Adipose tissue (tissue), 3 donors: Measurements from ENCODE around the gene FAM184A. TPM values are rescaled to one million over a fixed set of nuclear protein-coding genes. Genes with fewer than 3 reads are reported as not detected.

Experiments used
- H3K27ac ChIP-seq: one replicate; pipeline ENCODE4 v1.5.1; 2013; ENCODE audit warnings: low read depth, low read length
- WGBS, 3 donors: extraction: QIAGEN DNeasy Blood & Tissue Kit; methylation state at CpG; one replicate each; pipeline ENCODE4 v1.1.7; 2013; 5-methylcytosine and 5-hydroxymethylcytosine counted together
- polyA plus RNA-seq, 3 donors: library from polyadenylated mRNA; stranded (reverse); fragments of 200-250 nt; gene quantifications; one replicate each; pipeline ENCODE4 v1.2.3, GENCODE V29; 2013
- donor health status: healthy with polysubstance abuse.
- donor health status: Bipolar disorder and iron deficiency.
- donor health status: healthy.

The FAM184A gene
- polyA plus RNA-seq, 3 donors = 1.1 to 9.4 (median 1.7) TPM

DNA sequence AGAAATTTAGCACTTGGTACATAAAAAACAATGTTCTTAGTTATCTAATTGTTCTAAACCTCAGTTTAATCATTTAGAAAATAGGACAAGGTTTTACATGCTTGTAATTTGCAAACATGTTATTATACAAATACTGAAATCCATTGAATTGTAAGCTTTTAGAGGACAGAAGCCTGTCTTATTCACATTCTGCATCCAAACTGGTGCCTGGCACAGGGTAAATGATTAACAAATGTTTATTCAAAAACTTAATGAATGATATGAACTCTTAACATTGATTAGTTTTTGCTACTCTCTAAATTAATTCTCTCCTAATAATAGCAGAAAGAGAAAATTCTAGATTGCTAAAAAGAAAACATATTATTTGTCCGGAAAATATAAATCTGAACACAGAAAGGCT is 85.1 kb downstream of the FAM184A start:
- 91 to 97% (median 94%) methylated on average over 1 of the region's 1 CpG for WGBS, 3 donors

GRCh38 chr6:118992186-118992795 is 86.2 kb downstream of the FAM184A start:
- 93 to 97% (median 96%) methylated on average over 4 of the region's 4 CpGs for WGBS, 3 donors
- no peak overlapping the region for H3K27ac ChIP-seq

More for the DNA sequence above, 85.1 kb downstream of the FAM184A start:
- H3K27ac ChIP-seq = no peak overlapping the region

- 95 to 100% (median 97%) methylated on average over 1 of the region's 1 CpG for WGBS, 3 donors
These were observed 92.2 kb downstream of the FAM184A start for GRCh38 chr6:118986312-118986711.

GRCh38 chr6:118985123-118985830 is 93.2 kb downstream of the FAM184A start:
- WGBS, 3 donors = 89 to 95% (median 90%) methylated on average over 3 of the region's 3 CpGs
- no peak overlapping the region for H3K27ac ChIP-seq

More at GRCh38 chr6:118986312-118986711, 92.2 kb downstream of the FAM184A start:
- no peak overlapping the region for H3K27ac ChIP-seq

GRCh38 chr6:118984342-118984741 is 94.1 kb downstream of the FAM184A start:
- WGBS, 3 donors = 92 to 99% (median 94%) methylated on average over 2 of the region's 2 CpGs
- H3K27ac ChIP-seq = no peak overlapping the region

DNA sequence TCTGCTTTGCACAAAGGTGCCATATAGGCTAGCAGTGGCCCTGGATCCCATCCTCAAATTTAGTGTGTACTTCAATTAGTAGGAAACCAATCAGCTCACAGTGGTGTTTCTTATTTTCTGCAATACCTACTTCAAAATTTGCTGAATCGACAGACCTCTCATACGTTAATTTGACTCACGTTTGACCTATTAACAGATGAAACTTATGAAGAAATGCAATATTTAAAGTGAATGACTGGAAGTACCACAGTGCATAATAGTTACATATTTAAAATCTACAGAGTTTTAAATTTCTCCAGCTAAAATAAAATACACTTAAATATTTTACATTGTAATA is 95.9 kb downstream of the FAM184A start:
- 89 to 92% (median 91%) methylated on average over 3 of the region's 3 CpGs for WGBS, 3 donors

DNA sequence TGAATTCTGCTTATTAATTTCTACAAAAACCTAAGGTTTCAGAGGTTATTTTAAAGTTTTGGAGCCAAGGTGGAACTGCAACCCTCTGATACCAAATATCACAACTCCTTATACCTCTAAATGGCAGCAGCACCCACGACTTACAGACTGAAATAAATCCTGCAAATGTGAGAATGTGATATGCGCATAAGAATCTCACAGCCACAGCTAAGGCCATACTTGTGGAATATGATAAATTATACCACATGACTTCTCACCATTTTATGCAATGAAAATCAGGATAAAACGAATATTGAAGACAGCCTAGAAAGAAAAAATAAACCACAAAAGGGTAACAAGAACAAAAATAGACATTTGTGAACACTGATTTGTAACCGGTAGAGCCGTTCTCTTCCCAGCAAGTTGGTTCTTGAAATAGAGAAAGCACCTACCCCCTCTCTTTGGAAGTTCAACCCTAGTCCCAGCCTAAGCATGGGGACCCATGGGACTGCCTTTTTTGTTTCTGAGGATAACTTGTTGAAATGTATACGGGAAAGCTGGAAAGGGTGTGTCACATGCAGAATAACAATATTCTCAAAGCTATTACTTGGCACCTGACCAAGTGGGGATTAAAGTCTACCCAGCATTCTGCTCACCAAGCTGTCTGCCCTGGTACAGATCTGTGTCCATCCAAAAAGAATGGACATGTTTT is 96.4 kb downstream of the FAM184A start:
- 81 to 87% (median 85%) methylated on average over 6 of the region's 6 CpGs for WGBS, 3 donors
- no peak overlapping the region for H3K27ac ChIP-seq

More for the DNA sequence above, 95.9 kb downstream of the FAM184A start:
- no peak overlapping the region for H3K27ac ChIP-seq

DNA sequence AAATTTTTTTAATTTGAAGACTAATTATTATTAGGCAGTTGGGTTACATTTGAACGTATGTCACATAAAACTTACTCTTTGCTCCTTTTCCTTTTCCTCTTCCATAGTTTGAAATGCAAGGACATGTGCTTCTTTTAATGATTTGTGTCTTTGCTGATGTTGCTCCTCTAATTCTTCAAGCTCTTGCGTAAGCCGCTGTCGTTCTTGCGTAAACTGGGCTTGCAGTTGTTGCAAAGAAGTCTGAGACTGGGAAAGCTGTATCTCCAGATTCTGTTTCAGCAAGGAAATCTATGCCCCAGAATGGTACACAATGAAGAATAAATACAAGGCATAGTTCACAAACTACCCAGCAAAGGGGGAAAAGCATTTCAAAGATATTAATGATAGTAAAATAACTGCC is 98.4 kb downstream of the FAM184A start:
- no peak overlapping the region for H3K27ac ChIP-seq
- 67 to 86% (median 68%) methylated on average over 5 of the region's 5 CpGs for WGBS, 3 donors

GRCh38 chr6:118974790-118975189 is 103.7 kb downstream of the FAM184A start:
- no peak overlapping the region for H3K27ac ChIP-seq
- WGBS, 3 donors = 76 to 84% (median 80%) methylated on average over 1 of the region's 1 CpG

DNA sequence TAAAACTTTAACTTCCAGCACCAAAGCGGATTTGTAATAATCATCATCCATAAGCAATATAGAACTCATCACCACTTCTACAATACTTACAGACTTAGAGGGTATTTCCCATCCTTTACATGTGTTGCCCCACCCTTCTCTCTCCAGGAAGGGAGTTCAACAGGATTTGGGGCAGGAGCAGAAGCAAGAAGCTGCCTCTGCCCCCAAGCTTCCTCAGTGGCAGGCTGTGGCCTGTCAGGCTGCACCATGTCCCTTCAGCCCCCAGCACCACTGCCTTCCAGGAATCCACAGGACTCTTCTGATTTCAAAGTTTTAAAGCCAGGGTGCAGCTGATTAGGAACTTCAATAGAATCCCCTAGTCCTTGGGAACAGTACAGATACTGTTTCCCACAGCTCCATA is 106.8 kb downstream of the FAM184A start:
- 95 to 98% (median 95%) methylated on average over 1 of the region's 1 CpG for WGBS, 3 donors

DNA sequence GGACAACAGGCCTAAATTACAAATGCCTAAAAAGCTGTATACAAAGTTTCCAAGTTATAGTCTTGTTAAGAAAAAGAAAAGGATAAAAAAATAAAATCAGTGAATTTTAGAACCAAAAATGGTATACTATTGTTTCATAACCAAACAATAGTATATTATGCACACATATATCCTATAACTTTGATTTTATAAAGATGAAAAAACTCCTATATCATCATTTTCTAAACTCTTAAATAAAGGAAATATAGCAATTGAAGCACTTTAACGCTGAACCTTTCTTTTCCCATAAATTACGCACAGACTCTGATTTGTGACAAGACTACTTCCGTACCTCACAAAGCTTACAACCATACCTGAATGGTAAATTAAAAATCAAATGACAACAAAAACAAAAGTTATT is 107.6 kb downstream of the FAM184A start:
- no peak overlapping the region for H3K27ac ChIP-seq

More for the DNA sequence above, 106.8 kb downstream of the FAM184A start:
- no peak overlapping the region for H3K27ac ChIP-seq

GRCh38 chr6:118968416-118968815 is 110.0 kb downstream of the FAM184A start:
- no peak overlapping the region for H3K27ac ChIP-seq
- WGBS, 3 donors = 17 to 23% (median 21%) methylated on average over 2 of the region's 2 CpGs

More for the DNA sequence above, 107.6 kb downstream of the FAM184A start:
- 92 to 98% (median 98%) methylated on average over 3 of the region's 3 CpGs for WGBS, 3 donors

- no peak overlapping the region for H3K27ac ChIP-seq
- 60 to 77% (median 77%) methylated on average over 2 of the region's 2 CpGs for WGBS, 3 donors
These were observed 111.2 kb downstream of the FAM184A start for GRCh38 chr6:118967239-118967638.

GRCh38 chr6:118965843-118966370 is 112.6 kb downstream of the FAM184A start:
- H3K27ac ChIP-seq = no peak overlapping the region
- 74 to 85% (median 82%) methylated on average over 2 of the region's 2 CpGs for WGBS, 3 donors

- WGBS, 3 donors = 60 to 94% (median 93%) methylated on average over 3 of the region's 3 CpGs
- H3K27ac ChIP-seq = no peak overlapping the region
These were observed 113.1 kb downstream of the FAM184A start for GRCh38 chr6:118965371-118965770.

GRCh38 chr6:118963003-118963402 is 115.5 kb downstream of the FAM184A start:
- H3K27ac ChIP-seq = no peak overlapping the region

- WGBS, 3 donors = 91 to 97% (median 93%) methylated on average over 4 of the region's 4 CpGs
- H3K27ac ChIP-seq = no peak overlapping the region
These were observed 118.6 kb downstream of the FAM184A start for GRCh38 chr6:118959903-118960302.

DNA sequence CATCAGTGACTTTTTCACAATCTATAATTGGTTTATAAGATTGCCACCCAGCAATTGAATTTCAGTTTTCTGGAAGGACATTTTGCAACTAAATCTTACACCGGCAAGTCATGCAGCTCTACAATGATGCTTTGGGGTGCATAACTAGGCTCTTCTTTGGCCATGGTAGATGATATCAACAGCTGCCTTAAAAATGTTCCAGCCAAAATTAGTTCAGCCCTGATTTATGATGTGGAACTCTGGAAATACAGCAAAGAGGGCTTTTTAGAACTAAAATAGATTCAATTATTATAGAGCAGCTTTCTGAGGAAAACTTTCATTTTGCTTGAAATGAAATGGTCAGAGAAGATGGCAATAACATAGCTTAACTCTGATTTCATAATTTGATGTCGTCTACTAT is 125.1 kb downstream of the FAM184A start:
- WGBS, 3 donors = 65 to 92% (median 69%) methylated on average over 2 of the region's 2 CpGs
- H3K27ac ChIP-seq = no peak overlapping the region

DNA sequence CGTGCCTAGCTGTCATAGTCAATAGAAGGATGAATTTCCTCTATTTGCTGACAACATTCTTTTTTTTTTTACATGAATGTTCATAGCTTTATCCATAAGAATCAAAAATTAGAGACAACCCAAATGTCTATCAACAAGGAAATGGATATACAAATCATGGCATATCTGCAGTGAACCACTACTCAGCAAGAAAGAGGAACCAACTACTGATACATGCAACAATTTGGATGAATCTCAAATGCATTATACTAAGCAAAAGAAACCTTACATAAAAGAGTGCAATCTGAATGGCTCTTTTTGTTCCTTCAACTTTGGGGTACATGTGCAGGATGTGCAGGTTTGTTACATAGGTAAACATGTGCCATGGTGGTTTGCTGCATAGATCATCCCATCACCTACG is 125.8 kb downstream of the FAM184A start:
- whole genome bisulfite sequencing, 3 donors = 96 to 100% (median 97%) methylated on average over 2 of the region's 2 CpGs
- H3K27ac ChIP-seq = no peak overlapping the region
